HG03066 (cell line): ENCODE data around the gene THSD4.
"Not testable (repeated sequence)": the region's sequence is repeated elsewhere in the genome, so short reads cannot be mapped to it uniquely, and the experiment has no call there.

Source experiments
- ATAC-seq: cut with Tn5 transposase; IDR thresholded peaks from one replicate; pipeline ENCODE4 v1.9.1; 2021; ENCODE audit warnings: low read depth; ENCODE audit not compliant: unreplicated experiment

Gene THSD4

DNA sequence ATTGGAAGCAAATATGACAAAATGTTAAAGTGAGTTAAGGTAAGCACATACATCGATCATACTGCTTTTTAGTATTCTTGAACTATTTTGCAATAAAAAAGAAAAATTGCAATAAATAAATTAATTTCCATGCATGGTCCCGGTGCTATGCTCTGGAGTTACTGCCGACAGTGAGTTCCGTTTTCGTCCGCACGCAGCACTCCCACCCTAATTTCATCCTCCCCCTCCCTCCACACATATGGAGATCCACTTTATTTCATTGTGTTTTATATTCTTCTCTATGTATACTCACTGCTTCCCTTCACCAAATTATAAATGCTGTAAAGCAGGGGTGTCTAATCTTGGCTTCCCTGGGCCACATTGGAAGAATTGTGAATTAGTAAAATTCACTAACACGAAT, 247.3 kb downstream of the THSD4 start:
- ATAC-seq: no peak

DNA sequence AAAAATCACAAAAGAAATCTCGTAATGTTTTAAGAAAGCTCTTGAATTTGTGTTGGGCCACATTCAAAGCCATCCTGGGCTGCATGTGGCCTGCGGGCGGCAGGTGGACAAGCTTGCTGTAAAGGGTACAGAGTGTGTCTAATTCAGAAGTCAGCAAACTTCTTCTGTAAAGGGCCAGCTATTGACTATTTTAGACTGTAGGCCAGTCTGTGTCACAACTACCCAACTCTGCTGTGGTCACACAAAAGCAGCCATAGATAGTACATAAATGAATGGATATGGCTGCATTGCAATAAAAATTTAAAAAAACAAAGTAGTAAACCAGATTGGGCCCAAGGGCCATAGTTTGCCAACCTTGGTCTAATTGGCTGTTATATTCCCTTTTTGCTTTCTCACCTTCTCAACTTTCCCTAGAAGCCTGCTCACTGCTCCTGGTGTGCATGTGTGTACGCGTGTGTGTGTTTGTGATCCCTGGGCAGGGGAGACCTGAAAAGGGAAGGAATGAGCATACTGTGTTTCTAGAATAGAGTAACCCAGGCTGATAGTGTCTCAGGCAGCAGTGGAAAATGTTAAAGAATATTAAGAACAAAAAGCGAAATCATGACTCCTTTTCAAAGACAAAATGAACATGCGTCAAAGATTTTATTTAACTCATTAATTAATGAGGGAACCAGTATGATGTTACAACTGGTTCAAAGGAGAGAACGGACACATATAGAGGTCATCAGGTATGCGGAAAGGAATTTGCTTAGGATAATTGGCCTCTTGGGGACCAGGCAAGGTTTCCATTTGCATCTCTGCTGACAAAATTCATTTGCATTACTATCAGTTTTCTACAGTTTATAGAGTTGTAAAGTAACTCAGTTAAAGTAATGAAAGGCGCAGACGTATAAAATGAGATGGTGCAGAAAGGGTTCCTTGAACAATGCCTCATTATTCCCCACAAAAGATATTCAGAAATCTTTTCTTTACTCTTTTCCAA, 248.0 kb downstream of the THSD4 start:
- no peak for ATAC-seq

DNA sequence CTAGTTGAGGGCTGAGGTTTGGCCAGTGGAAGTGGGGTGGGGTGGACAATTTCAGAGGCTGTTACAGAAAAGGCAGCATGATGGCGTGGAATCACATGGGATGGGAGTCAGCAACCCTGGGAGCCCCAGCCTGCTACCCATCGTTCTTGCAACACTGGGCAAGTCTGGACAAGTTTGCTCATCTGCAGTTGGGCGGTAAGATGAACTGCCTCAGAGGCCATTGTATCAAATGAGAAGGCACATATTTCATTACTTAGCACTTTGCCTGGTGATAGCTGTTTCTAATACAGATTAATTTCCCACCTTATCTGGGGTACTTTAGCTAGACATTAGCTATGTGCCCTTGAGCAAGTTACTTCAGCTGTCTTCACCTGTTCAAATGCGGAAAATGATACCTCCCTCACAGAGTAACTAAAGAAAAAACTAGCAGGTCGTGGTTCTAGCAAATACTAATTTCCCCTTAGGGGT, 248.9 kb downstream of the THSD4 start:
- ATAC-seq: no peak

DNA sequence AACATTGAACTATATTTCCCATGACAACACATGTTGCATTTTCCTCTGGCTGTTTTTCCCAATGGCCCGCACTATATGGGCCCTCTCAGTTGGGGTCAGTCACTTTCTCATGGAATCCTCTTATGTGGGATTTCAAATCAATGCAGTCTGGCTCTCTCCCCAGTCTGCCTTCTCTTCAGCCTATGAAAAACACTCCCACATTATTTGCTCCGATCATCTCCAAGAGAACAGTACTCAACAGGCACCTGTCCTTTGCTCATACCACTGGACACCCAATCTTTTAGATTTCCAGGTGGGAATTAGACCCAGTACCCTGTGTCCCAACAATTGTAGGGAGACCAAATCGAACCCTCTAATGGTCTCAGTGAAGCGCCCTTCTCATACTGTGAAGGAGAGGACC, 251.3 kb downstream of the THSD4 start:
- ATAC-seq: no peak

DNA sequence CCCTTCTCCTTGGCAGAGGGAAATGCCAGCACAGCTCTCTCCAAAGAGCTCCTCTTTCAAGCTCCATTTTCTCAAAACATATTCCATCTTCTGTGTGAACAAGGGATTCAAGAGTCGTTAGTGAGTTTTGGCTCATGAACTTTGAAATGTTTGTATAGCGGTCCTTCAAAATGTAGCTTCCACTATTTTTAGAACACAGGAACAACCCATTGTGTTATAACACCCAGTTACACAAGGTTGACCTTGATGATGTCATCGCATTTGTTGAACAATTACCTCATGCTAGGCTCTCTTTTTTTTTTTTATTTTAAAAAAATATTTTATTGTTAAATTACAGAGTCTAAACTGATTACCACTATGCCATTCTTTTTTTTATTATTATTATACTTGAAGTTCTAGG, 251.7 kb downstream of the THSD4 start:
- ATAC-seq: no peak

DNA sequence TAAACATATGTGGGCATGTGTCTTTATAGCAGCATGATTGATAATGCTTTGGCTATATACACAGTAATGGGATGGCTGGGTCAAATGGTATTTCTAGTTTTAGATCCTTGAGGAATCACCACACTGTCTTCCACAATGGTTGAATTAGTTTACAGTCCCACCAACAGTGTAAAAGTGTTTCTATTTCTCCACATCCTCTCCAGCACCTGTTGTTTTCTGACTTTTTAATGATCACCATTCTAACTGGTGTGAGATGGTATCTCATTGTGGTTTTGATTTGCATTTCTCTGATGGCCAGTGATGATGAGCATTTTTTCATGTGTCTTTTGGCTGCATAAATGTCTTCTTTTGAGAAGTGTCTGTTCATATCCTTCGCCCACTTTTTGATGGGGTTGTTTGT, 252.5 kb downstream of the THSD4 start:
- ATAC-seq: not testable (repeated sequence)

DNA sequence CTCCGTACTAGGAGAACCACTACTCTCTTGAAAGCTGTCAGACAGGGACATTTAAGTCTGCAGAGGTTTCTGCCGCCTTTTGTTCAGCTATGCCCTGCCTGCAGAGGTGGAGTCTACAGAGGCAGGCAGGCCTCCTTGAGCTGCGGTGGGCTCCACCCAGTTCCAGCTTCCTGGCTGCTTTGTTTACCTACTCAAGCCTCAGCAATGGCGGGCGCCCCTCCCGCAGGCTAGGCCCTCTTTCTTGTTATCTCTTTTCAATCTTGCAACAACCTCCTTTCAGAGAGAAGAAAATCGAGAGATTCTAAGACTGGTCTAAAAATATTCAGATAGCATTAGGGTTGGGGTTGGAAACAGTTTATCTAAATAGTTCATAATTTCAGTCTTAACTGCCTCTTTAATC, 257.5 kb downstream of the THSD4 start:
- ATAC-seq: not testable (repeated sequence)

DNA sequence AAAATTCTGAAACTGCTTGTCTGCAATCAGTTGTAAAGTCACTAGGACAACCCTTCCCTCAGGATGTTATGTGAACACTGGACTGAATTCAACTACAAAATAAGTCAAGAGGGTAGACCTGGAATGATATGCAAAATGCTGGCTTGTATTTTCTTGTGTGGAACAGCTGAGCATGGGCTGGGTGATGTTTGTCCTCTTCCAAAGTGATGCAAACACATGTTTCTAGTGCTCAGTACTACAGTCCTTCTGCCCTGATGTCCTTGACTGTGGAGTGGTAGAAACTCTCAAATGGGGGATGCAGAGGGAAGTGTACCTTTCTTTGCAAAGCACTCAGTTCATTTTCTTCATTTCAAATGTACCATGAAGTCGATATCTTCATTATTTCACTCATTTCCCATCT, 258.6 kb downstream of the THSD4 start:
- ATAC-seq: no peak

DNA sequence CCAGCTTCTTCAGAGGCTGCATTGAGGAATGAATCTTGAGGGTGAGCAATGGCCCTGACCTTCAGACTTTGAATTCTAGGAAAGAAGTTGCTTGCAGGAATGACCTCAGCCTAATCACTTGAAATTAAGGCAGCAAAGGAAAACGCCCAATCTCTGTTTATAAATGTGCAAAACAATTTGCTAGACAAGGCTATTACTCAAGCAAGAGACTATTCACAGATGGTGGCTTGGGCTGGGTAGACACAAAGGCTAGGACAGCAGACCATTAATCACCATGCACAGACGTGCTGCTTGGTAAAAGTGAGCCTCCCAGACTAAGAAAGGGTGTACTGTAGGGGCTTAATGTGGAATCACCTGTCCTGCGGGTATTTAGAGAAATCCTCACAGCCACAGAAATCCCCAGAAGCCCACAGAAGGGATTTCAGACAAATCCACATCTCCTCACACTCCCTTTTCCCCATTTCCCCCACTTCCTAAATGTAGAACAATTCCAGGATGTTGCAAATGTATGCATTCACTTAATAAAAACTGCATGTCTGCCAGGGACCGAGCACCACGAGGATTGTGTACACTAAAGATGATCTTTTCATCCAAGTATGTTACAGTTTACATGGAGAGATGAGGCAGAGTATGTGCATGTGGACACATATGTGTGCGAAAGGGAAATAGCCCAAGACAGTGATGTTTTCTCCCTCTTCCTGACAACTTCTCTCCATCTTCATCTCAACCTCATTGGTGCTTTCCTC, 259.5 kb downstream of the THSD4 start:
- no peak for ATAC-seq

DNA sequence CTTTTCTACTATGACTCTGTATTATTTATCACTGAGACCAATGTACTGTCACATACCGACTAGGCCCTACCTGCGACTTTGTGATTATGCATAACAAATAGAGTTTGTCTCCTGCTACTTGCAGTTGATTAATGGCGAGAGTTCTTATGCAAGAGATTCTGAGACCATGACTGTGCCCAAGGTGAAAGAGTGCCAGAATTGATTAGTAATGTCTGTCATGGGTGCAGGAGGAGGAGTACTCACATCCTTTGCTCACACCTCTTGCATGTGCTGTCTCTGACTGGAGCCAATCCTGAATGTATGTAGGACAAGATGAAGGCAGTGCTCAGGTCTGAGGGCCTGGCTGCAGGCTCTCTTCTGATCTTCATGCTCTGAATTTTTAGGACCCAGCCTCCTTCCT, 260.7 kb downstream of the THSD4 start:
- ATAC-seq: no peak

DNA sequence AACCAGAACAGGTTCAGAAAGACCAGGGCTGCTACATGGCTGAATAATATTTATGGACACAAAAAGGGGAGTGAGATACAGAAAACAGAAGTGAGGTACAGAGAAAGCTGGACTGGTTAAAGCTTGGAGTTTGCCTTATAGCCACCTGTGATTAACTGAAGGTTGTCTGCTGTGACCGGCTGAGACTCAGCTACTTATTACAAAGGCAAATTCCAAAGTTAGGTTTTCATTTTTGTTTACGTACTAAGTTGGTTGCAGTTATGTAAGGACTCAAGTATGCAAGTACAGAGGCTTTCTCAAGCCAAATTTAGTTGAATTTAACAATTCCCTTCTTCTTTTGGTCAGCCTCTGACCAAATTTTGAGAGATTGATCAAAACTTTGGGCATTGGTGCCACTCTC, 264.6 kb downstream of the THSD4 start:
- no peak for ATAC-seq

DNA sequence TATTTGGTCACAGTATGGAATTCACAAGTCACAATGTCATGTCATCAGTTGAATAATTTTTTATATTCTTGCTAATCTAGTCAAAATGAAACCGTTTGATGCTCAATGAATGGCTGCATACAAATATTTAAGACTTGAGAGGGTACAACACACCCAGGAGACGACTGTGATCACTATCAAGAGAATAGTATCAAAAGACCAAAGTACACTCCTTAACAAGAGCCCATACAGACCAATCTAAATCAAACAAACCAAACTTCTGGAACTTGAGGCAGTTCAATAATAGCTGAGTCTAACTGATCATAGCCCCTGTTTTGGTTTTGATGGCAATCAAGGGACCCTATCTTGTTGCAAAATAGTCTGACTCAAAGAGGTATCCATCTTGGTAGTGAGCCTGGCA, 265.1 kb downstream of the THSD4 start:
- ATAC-seq: no peak

DNA sequence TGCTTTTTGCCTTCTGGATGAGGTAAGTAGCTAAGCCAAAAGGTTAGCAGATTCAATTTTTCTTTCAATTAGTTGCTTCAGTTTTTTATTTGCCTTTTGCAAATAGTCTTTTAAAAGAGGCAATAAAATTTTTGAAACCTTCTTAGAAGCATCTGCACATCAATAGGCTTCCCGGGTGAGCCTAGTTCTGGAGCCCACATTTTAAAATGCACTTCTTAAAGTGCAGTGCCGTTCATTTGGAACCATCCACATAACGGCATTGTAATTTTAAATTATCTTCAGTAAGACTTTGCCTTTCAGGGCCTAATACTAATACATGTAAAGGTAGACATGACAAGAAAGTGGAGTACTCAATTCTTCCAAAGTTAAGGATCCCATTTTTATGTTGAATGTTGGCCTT, 269.2 kb downstream of the THSD4 start:
- ATAC-seq: no peak

DNA sequence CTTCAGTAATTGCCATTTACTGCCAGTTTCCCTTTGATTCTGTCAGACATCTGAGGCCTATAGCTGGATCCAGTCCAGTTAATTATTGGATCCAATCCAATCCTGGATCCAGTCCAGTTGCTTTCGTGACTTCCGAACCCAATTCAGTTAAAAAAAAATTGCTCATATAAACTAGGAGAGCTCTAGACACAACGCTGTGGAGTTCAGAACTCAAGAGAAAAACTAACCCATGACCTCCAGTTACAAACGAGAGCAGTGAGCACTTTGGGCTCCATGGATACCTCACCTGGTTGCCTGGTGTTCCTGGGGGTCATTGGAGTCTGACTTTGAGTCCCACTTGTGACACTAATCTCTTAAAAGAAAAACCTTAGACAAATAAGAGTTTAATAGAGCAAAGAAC, 269.8 kb downstream of the THSD4 start:
- ATAC-seq: no peak

DNA sequence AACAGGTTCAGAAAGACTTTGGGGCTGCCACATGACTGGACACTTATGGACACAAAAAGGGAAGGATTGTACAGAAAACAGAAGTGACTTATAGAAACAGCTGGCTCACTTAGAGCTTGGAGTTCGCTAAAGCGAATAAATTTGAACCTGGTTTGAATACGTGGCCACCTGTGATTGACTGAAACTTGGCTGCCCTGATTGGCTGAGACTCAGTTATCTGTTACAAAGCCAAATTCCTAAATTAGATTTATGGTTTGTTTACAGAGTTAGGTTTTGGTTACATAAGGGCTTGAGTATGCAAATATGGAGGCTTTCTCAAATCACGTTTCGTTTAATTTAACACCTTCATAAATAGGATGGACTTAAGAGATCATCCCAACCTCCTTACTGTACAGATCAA, 270.2 kb downstream of the THSD4 start:
- ATAC-seq: no peak

DNA sequence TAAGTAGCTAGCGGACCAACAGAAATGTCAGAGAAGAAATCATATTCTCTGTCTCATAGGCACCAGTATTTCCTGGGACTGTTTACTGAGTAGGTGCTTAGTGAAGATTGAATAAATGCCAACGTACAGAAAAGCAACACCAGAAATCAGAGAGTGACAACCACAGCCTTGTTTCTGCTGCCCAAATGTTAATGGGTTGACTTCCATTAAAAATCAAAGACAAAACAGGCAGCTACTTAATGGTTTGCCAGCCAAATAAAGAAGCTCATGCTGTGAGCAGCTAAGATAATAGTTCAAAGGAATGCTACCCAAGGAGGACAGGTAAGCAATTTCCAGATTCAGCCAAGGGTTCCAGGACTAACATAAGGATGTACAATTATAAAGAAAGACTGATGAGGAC, 270.7 kb downstream of the THSD4 start:
- no peak for ATAC-seq

DNA sequence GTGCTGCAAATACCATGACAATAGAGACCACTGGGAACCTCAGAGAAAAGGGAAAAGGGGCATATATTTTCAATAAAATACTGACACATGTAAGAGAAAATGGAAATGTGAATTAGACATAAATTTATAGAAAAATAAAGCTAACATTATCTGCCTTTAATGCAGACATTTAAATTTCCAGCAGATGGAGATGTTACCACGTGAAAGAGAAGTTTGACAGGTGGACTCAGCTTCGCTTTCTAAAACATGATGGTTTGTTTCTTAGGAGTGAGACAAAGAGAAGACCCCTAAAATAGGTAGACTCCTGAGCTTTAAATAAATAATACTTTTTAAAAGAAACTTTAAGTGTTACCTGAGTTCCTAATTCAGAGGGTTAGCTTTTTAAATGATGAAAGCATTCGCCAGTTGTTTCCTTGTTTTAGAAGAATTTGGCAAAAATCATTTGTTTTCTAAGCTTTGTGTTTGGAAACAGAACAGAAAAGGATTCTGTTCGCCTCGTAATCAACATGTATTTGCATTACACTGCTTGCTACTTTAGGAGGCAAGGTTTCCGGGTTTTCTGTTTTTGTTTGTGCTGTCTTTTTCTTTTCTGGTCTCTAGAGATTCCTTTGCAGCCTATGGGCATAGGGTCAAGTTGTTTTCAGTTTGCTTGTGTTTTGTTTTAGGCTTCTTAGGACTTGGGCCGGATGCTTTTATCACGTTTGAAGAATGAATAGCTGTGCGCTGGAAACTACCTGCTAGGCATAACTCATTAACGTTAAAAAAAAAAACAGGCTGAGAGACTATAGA, 271.4 kb downstream of the THSD4 start:
- no peak for ATAC-seq

DNA sequence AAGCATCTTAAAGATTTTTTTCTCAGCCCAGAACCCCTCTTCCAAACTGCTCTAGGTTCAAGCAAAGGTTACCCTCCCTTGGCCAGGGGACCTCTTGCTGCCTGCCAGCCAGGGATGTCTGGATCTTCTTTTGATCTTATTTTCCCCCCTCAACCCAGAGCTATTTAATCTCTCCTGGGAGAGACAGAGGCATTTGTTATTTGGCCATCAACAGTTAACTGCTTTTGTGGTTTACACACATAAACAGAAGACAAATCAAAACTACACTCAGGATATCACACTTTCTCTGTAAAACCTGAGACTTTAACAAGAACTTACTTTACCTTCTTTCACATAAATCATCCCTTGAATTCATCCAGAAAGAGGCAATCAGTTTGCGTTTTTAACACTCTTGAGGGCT, 272.5 kb downstream of the THSD4 start:
- no peak for ATAC-seq

DNA sequence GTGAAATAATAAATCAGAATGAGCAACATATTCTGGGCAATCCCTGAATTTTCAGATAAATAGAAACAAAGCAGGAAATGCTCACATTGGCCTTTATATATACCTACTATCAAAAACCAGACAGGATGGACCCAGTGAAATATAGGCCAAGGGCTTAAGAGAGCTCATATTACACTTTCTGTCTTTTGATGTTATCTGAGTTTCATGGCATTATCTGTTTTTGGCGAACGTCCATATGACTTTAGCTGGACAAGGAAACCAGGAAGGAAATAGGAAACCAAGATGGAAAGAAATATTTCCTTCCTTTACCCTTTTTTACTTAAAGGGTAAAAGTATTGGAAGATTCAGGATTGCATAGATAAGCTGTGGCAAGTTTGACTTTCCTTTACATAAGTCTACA, 274.8 kb downstream of the THSD4 start:
- no peak for ATAC-seq

DNA sequence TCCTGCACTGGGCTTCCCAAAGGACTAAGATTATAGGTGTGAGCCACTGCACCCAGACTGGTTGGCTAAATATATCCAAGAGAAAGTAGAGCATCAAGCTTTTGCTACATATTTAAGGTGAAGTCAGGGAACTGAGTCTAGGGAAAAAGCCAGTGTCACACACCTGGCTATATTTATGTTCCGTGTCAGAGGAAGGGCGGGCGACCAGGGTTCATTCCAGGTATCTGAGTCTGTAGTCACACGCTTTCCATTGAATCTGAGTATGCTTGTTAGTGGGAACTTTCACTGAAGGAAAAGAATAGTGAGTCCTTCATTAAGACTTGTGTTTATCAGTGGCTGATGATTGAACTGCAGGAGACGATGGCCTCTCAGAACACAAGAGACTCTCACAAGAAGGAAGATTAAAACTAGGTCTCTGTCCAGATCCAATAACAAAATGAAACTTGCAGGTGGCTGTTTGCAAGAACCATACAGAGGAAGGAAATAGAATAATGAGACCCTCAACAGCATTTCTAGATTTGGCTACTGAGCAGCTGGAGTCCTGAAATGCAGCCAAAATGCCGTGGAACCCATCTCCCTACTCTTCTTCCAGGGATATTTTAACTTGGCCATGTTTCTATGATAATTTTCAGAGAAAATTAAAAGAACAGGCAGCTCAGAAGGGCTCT, 276.3 kb downstream of the THSD4 start:
- ATAC-seq: no peak
